ENCODE data around the gene PXYLP1. TPM values are rescaled to one million over a fixed set of nuclear protein-coding genes. Genes with fewer than 3 reads are reported as not detected.
A peak's percentile ranks its signal among the peaks of the same experiment; 100 is the strongest.

Gene PXYLP1
- total and polyA plus RNA-seq, 10 of the 15 experiments (the other 5 are each of a cell fraction or from before 2014, with no cell fraction given), result 0.06 to 1.7 (median 0.35) TPM

DNA sequence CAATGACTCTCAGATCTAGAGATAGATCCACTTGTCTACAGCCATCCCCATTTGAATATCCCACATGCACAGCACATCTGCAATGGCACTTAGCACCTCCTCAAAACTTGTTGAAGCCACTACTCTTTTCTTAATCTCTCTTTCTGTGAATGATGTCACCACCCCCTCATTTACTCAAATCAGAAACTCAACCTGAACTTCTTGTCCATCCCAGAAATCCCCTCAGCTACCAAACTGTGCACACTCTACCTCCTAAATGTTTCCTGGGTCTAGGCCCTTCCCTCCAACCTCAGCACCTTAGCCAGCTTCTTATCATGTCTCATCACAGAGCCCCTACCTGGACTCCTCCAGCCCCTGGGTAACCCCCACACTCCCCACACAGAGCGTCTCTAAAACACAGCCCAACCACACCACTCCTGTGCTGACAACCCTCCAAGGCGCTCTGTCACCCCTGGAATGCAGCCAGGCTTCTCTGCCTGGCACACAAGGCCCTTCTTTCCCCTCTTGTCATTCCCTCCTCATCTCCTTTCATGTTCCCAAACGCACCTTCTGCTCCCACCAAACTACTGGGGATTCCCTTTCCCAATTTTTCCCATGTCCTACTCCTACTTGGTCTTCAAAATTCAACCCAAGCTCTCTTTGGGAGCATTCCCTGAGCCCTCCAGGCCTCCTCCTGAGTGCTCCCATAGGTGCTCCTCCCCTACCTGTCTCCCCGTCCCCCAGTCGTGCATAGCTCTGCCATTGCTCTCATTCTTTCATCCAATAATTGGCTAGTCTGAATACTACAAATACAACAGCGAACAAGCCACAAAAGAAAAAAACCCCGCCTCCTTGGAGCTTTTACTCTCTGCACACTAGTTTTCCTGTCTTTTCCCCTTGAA is 96.9 kb downstream of the PXYLP1 start:
- intact Hi-C loops (cut with micrococcal nuclease; ENCODE audit: unreplicated experiment) (no loop called here), in situ Hi-C loops (cut with MboI) (no loop called here)
- H3K27me3 ChIP-seq (replicated peaks in 1 of 2; ENCODE audit: control insufficient read depth in 2 of 2, insufficient read depth in 2 of 2, low read length in 1 of 2), result no peaks in the 10 kb centered on the region
- no peak overlapping the region for H3K4me3 ChIP-seq
- BruUV-seq (replicated peaks), result no TSS peak
- H2AFZ ChIP-seq (ENCODE audit: control insufficient read depth, low read depth, low read length), result peak overlapping the region; percentile 62
- H3K4me1 ChIP-seq (ENCODE audit: control insufficient read depth, insufficient read depth, low read length), result peaks cover 35% of the 10 kb centered on the region
- ChIA-PET POLR2A (interaction anchor here (0.6 to 3.0 kb wide), 10 partner anchors 8 to 84 kb away, joined by 3 to 19 read pairs (median 4); no protein-coding TSS in a partner anchor), CTCF (interaction anchor here (1.0 to 2.5 kb wide), 13 partner anchors 8 to 126 kb away, joined by 3 to 12 read pairs (median 4); no protein-coding TSS in a partner anchor), SMC1A (ENCODE audit: uncharacterized antibody, unreplicated experiment) (interaction anchor here (0.6 to 9.9 kb wide), 16 partner anchors 9 to 113 kb away, joined by 3 to 98 read pairs (median 4); no protein-coding TSS in a partner anchor), RAD21 (ENCODE audit: unreplicated experiment) (interaction anchor here (0.6 to 3.1 kb wide), 15 partner anchors 8 to 124 kb away, joined by 3 to 25 read pairs (median 3); no protein-coding TSS in a partner anchor)
- WGBS (ENCODE audit: insufficient coverage, insufficient replicate concordance, low lambda C conversion rate, missing lambda C conversion rate), result 42% methylated on average over 7 of the region's 7 CpGs
- no peaks in the 10 kb centered on the region for H4K20me1 ChIP-seq (ENCODE audit: control insufficient read depth, insufficient read depth)
- peak; percentile 59 for FAIRE-seq
- H3K9me3 ChIP-seq (replicated peaks; ENCODE audit: control insufficient read depth, insufficient read depth, low read length), result no peaks in the 10 kb centered on the region; the same call in 2 of the 3 replicates
- peak overlapping the region; percentile 41 for H3K4me2 ChIP-seq (ENCODE audit: control insufficient read depth, insufficient read depth)
- H3K36me3 ChIP-seq (ENCODE audit: control insufficient read depth in 2 of 2, insufficient read depth in 2 of 2, low read length in 1 of 2), result no peaks in the 10 kb centered on the region
- peak; percentile 68 for DNase-seq (ENCODE audit: low read depth, low spot score)
- H3K9ac ChIP-seq (ENCODE audit: control insufficient read depth, insufficient read depth, low read length), result no peak overlapping the region; the same call in 1 of the 2 replicates
- peak overlapping the region; percentile 51 for H3K27ac ChIP-seq (ENCODE audit: control insufficient read depth, insufficient read depth)
- ATAC-seq, result peak; percentile 85
- H3K79me2 ChIP-seq (ENCODE audit: control insufficient read depth, insufficient read depth, low read length), result no peaks in the 10 kb centered on the region
- TF ChIP-seq BHLHE40 (IDR thresholded peaks at IDR 0.05; ENCODE audit: borderline replicate concordance in 1 of 2, low read depth in 2 of 2, low read length in 1 of 2), result peak; percentile 46 to 62; a peak in 2 of 4 replicates
- TF ChIP-seq HCFC1 (IDR thresholded peaks at IDR 0.05; ENCODE audit: low read length), result no peak
- TF ChIP-seq SRF (IDR thresholded peaks at IDR 0.05; ENCODE audit: low read depth in 2 of 2, low read length in 2 of 2), result no peak
- peak; percentile 59; the same call in 1 of the 2 replicates for TF ChIP-seq CHD2 (IDR thresholded peaks at IDR 0.05; ENCODE audit: borderline replicate concordance, low read depth, low read length)
- TF ChIP-seq MXI1 (IDR thresholded peaks at IDR 0.05; ENCODE audit: low read depth, low read length), result no peak
- TF ChIP-seq MYB (IDR thresholded peaks at IDR 0.05; ENCODE audit: borderline replicate concordance, low read depth, low read length), result no peak
- TF ChIP-seq ATF7 (IDR thresholded peaks at IDR 0.05; ENCODE audit: low read depth), result peak; percentile 98
- TF ChIP-seq YY1 (IDR thresholded peaks at IDR 0.05; ENCODE audit: low read depth, low read length), result no peak
- TF ChIP-seq, protein P1, sequence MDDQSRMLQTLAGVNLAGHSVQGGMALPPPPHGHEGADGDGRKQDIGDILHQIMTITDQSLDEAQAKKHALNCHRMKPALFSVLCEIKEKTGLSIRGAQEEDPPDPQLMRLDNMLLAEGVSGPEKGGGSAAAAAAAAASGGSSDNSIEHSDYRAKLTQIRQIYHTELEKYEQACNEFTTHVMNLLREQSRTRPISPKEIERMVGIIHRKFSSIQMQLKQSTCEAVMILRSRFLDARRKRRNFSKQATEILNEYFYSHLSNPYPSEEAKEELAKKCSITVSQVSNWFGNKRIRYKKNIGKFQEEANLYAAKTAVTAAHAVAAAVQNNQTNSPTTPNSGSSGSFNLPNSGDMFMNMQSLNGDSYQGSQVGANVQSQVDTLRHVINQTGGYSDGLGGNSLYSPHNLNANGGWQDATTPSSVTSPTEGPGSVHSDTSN (IDR thresholded peaks at IDR 0.05; ENCODE audit: insufficient replicate concordance, low read depth, low read length), result no peak
- TF ChIP-seq, protein P2, sequence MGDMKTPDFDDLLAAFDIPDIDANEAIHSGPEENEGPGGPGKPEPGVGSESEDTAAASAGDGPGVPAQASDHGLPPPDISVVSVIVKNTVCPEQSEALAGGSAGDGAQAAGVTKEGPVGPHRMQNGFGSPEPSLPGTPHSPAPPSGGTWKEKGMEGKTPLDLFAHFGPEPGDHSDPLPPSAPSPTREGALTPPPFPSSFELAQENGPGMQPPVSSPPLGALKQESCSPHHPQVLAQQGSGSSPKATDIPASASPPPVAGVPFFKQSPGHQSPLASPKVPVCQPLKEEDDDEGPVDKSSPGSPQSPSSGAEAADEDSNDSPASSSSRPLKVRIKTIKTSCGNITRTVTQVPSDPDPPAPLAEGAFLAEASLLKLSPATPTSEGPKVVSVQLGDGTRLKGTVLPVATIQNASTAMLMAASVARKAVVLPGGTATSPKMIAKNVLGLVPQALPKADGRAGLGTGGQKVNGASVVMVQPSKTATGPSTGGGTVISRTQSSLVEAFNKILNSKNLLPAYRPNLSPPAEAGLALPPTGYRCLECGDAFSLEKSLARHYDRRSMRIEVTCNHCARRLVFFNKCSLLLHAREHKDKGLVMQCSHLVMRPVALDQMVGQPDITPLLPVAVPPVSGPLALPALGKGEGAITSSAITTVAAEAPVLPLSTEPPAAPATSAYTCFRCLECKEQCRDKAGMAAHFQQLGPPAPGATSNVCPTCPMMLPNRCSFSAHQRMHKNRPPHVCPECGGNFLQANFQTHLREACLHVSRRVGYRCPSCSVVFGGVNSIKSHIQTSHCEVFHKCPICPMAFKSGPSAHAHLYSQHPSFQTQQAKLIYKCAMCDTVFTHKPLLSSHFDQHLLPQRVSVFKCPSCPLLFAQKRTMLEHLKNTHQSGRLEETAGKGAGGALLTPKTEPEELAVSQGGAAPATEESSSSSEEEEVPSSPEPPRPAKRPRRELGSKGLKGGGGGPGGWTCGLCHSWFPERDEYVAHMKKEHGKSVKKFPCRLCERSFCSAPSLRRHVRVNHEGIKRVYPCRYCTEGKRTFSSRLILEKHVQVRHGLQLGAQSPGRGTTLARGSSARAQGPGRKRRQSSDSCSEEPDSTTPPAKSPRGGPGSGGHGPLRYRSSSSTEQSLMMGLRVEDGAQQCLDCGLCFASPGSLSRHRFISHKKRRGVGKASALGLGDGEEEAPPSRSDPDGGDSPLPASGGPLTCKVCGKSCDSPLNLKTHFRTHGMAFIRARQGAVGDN (IDR thresholded peaks at IDR 0.05), result peak; percentile 80; the same call in 1 of the 2 replicates
- TF ChIP-seq, protein P3, sequence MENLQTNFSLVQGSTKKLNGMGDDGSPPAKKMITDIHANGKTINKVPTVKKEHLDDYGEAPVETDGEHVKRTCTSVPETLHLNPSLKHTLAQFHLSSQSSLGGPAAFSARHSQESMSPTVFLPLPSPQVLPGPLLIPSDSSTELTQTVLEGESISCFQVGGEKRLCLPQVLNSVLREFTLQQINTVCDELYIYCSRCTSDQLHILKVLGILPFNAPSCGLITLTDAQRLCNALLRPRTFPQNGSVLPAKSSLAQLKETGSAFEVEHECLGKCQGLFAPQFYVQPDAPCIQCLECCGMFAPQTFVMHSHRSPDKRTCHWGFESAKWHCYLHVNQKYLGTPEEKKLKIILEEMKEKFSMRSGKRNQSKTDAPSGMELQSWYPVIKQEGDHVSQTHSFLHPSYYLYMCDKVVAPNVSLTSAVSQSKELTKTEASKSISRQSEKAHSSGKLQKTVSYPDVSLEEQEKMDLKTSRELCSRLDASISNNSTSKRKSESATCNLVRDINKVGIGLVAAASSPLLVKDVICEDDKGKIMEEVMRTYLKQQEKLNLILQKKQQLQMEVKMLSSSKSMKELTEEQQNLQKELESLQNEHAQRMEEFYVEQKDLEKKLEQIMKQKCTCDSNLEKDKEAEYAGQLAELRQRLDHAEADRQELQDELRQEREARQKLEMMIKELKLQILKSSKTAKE (IDR thresholded peaks at IDR 0.05; ENCODE audit: low read depth, poor library complexity, severe bottlenecking), result peak; percentile 65
- TF ChIP-seq RFX5 (IDR thresholded peaks at IDR 0.05; ENCODE audit: low read depth, low read length), result no peak
- TF ChIP-seq SMAD5 (IDR thresholded peaks at IDR 0.05; ENCODE audit: low read depth), result no peak
- peak; percentile 55 for TF ChIP-seq BCL11A (IDR thresholded peaks at IDR 0.05; ENCODE audit: low read depth, low read length)

All from GM12878 (cell line).